ENCODE results near the gene DYNLL1. TPM values are rescaled to one million over a fixed set of nuclear protein-coding genes. Genes with fewer than 3 reads are reported as not detected.

The DYNLL1 gene
- total and polyA plus RNA-seq, 2 of the 13 experiments (the other 11 are each of a cell fraction or from before 2014, with no cell fraction given), result 271 to 294 TPM

GRCh38 chr12:120528861-120529525 is 33.1 kb downstream of the DYNLL1 start, which contains the start of gene COQ5 (continued):
- TF ChIP-seq PRPF4 (IDR thresholded peaks at IDR 0.05; ENCODE audit: low read depth, low read length, poor library complexity, severe bottlenecking) (no peak), CSRNP1 (CRISPR knock-in tag; IDR thresholded peaks at IDR 0.05) (peak; percentile 26; the same call in 1 of the 2 replicates), ELF1 (CRISPR knock-in tag; IDR thresholded peaks at IDR 0.05) (peak; percentile 53; the same call in 1 of the 2 replicates), CREB1 (IDR thresholded peaks at IDR 0.05) (peak; percentile 80), CREB1 (CRISPR knock-in tag; IDR thresholded peaks at IDR 0.05) (peak; percentile 96), ZNF644 (CRISPR knock-in tag; IDR thresholded peaks at IDR 0.05; ENCODE audit: low read depth) (peak; percentile 66; the same call in 1 of the 2 replicates), AFF4 (CRISPR knock-in tag; IDR thresholded peaks at IDR 0.05) (no peak), RNF2 (conservative IDR thresholded peaks at IDR 0.05; ENCODE audit: low read depth) (no peak), ZNF251 (CRISPR knock-in tag; IDR thresholded peaks at IDR 0.05) (no peak), NR2C2 (CRISPR knock-in tag; IDR thresholded peaks at IDR 0.05; ENCODE audit: borderline replicate concordance) (peak; percentile 92), CBX1 (IDR thresholded peaks at IDR 0.05; ENCODE audit: low read depth) (no peak), HIC2 (CRISPR knock-in tag; IDR thresholded peaks at IDR 0.05; ENCODE audit: low read depth) (no peak), MED13 (CRISPR knock-in tag; IDR thresholded peaks at IDR 0.05) (peak; percentile 60; the same call in 1 of the 2 replicates), NR2F1 (CRISPR knock-in tag; IDR thresholded peaks at IDR 0.05) (peak in 1 of 2 experiments; percentile 88; a peak in 2 of 4 replicates), PBX2 (CRISPR knock-in tag; IDR thresholded peaks at IDR 0.05) (no peak), DMTF1 (CRISPR knock-in tag; IDR thresholded peaks at IDR 0.05) (no peak), ZNF446 (CRISPR knock-in tag; IDR thresholded peaks at IDR 0.05) (no peak), SP140L (CRISPR knock-in tag; IDR thresholded peaks at IDR 0.05; ENCODE audit: borderline replicate concordance) (no peak), ZNF724P (CRISPR knock-in tag; IDR thresholded peaks at IDR 0.05; ENCODE audit: borderline replicate concordance) (no peak), SAP130 (CRISPR knock-in tag; IDR thresholded peaks at IDR 0.05; ENCODE audit: low read depth) (peak; percentile 88)
